PC-3 (cell line): ENCODE data around the gene ASTN2.

Source experiments
- CTCF ChIP-seq: fragments of 300-600 bp; sonication (generic); conservative IDR thresholded peaks from 2 replicates; pipeline ENCODE4 v1.5.1; 2017; ENCODE audit warnings: antibody characterized with exemption, low read depth, mild to moderate bottlenecking, low read length
- EZH2 ChIP-seq: fragments of 300-600 bp; sonication (generic); IDR thresholded peaks from one replicate; pipeline ENCODE4 v1.6.1; 2017; ENCODE audit warnings: antibody characterized with exemption, mild to moderate bottlenecking, low read length; ENCODE audit not compliant: unreplicated experiment
- EZH2phosphoT487 ChIP-seq: fragments of 300-600 bp; sonication (generic); IDR thresholded peaks from 2 replicates; pipeline ENCODE4 v1.6.1; 2018; ENCODE audit warnings: mild to moderate bottlenecking, antibody characterized with exemption, low read length, borderline replicate concordance

- no peak for TF ChIP-seq CTCF
- TF ChIP-seq EZH2 = no peak
- no peak for TF ChIP-seq EZH2phosphoT487
These were observed 834.0 kb downstream of the ASTN2 start for GRCh38 chr9:116580853-116581252.
